ENCODE measurements around the gene DNTT. TPM values are rescaled to one million over a fixed set of nuclear protein-coding genes. Genes with fewer than 3 reads are reported as not detected.

Gene DNTT
- total and polyA plus RNA-seq, 2 of the 13 experiments (the other 11 are each of a cell fraction or from before 2014, with no cell fraction given): not detected

GRCh38 chr10:96319754-96320474 is 15.7 kb downstream of the DNTT start:
- H3K27me3 ChIP-seq (ENCODE audit: control insufficient read depth in 1 of 2, insufficient read depth in 2 of 2, low read length in 2 of 2): peaks cover 0 to 8% of the 10 kb centered on the region in 2 experiments; a peak in 1 of 5 replicates
- ChIA-PET CTCF (ENCODE audit: low intra/inter-chr PET ratio, low total read pairs) (no interaction called here), POLR2A (no interaction called here)
- 44% methylated on average over 2 of the region's 3 CpGs for WGBS (ENCODE audit: low lambda C conversion rate)
- BruUV-seq (replicated peaks): no TSS peak
- ATAC-seq (no peak), DNase-seq (ENCODE audit: low spot score) (no peak), FAIRE-seq (no peak)
- no peaks in the 10 kb centered on the region for H3K4me1 ChIP-seq (ENCODE audit: insufficient read depth, low read length)
- H3K4me2 ChIP-seq (ENCODE audit: low read depth, low read length): no peak overlapping the region
- H3K9me3 ChIP-seq (ENCODE audit: low read length): no peaks in the 10 kb centered on the region
- no peak overlapping the region for H3K9ac ChIP-seq (ENCODE audit: insufficient read depth, low read depth, low read length)
- H4K20me1 ChIP-seq (ENCODE audit: insufficient read depth, low read length): no peaks in the 10 kb centered on the region
- intact Hi-C loops (cut with micrococcal nuclease; ENCODE audit: unreplicated experiment) (no loop called here), in situ Hi-C loops (cut with HindIII; ENCODE audit: extremely low pct_ligation_motif_present, low pct_unique_long_range_greater_than_20kb) (no loop called here)
- no peak overlapping the region for H3K4me3 ChIP-seq (replicated peaks in 1 of 3; ENCODE audit: insufficient read depth in 1 of 3, low read depth in 2 of 3, low read length in 3 of 3)
- no peak overlapping the region for H3K27ac ChIP-seq (ENCODE audit: extremely low read length, insufficient read depth, low read length)
- H3K79me2 ChIP-seq (ENCODE audit: insufficient read depth, low read length): no peaks in the 10 kb centered on the region
- no peaks in the 10 kb centered on the region for H3K36me3 ChIP-seq (replicated peaks in 1 of 2; ENCODE audit: control insufficient read depth in 1 of 2, insufficient read depth in 2 of 2, low read length in 2 of 2)
- H2AFZ ChIP-seq (ENCODE audit: low read length): no peak overlapping the region
- peak; percentile 86 for TF ChIP-seq MAFF (IDR thresholded peaks at IDR 0.05; ENCODE audit: low read depth, low read length)
- TF ChIP-seq ZNF382 (CRISPR knock-in tag; IDR thresholded peaks at IDR 0.05; ENCODE audit: borderline replicate concordance): no peak
- no peak for TF ChIP-seq CEBPG (CRISPR knock-in tag; IDR thresholded peaks at IDR 0.05)
- no peak for TF ChIP-seq DNMT3B (CRISPR knock-in tag; conservative IDR thresholded peaks at IDR 0.05)
- TF ChIP-seq THAP11 (CRISPR knock-in tag; IDR thresholded peaks at IDR 0.05): no peak
- peak; percentile 90 for TF ChIP-seq NFE2L2 (IDR thresholded peaks at IDR 0.05; ENCODE audit: low read length)
- no peak for TF ChIP-seq SNAPC4 (CRISPR knock-in tag; IDR thresholded peaks at IDR 0.05)
- no peak for TF ChIP-seq ZNF20 (CRISPR knock-in tag; IDR thresholded peaks at IDR 0.05)
- no peak for TF ChIP-seq ZBTB39 (CRISPR knock-in tag; IDR thresholded peaks at IDR 0.05)
- no peak for TF ChIP-seq RNF219 (CRISPR knock-in tag; IDR thresholded peaks at IDR 0.05)
- TF ChIP-seq MAFK (conservative IDR thresholded peaks at IDR 0.05 in 1 of 2, IDR thresholded peaks at IDR 0.05 in 1 of 2; ENCODE audit: low read length in 2 of 2): peak; percentile 92
